ENCODE data around the gene RHOBTB3. TPM values are rescaled to one million over a fixed set of nuclear protein-coding genes. Genes with fewer than 3 reads are reported as not detected.

Gene RHOBTB3
- total and polyA plus RNA-seq, 11 donors, result 24.3 to 116 (median 82.1) TPM

DNA sequence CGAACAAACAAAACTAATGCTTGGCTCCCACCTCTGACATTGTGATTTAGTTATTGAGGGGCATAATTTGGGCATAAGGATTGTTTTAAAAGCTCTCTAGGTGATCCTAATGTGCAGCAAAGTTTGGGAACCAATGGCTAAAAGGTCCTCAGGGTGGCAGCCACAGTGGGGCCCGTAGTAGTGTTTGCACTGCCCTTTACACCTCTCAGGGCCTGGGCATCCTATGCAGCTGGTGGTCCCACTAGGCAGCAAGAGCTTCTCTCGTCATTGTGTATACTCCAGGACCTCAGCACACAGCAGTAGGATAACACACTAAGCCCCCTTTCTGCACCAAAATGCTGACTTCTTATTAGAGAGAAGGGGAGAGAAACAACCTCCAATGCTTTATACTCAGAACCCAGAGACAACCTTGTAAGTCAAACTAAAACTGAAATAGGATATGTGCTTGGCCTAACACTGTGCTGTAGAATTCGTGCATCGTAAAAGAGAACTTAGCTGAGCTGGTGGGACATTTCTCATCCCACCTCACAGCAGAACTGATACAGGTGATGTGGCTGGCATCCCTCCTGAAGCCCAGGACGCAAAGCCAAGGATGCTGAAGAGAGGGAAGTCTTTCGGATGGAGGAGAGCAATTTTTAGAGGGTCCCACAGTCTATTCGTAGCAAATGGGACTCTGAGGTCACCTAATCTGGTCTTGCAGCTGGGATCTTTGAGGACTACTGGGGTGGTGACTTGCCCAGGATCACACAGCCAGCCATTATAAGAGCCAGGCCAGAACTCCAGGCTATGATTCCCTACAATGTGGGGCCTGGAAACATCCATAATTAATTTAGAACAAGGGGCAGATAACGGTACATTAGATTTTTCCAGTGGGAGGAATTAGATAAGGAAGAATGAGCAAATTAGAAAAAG is 90.2 kb downstream of the RHOBTB3 start:
- H3K27me3 ChIP-seq, result no peaks in the 10 kb centered on the region
- DNase-seq, result no peak
- H3K36me3 ChIP-seq, result peaks cover 0 to 14% (median 8%) of the 10 kb centered on the region in 9 donors
- no peak for ATAC-seq
- intact Hi-C loops (cut with DNase I), result no loop called here
- H3K27ac ChIP-seq, result peak overlapping the region; percentile 31 to 95 (median 88)
- TF ChIP-seq POLR2A (IDR thresholded peaks at IDR 0.05), result no peak
- TF ChIP-seq, protein P1, sequence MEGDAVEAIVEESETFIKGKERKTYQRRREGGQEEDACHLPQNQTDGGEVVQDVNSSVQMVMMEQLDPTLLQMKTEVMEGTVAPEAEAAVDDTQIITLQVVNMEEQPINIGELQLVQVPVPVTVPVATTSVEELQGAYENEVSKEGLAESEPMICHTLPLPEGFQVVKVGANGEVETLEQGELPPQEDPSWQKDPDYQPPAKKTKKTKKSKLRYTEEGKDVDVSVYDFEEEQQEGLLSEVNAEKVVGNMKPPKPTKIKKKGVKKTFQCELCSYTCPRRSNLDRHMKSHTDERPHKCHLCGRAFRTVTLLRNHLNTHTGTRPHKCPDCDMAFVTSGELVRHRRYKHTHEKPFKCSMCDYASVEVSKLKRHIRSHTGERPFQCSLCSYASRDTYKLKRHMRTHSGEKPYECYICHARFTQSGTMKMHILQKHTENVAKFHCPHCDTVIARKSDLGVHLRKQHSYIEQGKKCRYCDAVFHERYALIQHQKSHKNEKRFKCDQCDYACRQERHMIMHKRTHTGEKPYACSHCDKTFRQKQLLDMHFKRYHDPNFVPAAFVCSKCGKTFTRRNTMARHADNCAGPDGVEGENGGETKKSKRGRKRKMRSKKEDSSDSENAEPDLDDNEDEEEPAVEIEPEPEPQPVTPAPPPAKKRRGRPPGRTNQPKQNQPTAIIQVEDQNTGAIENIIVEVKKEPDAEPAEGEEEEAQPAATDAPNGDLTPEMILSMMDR (IDR thresholded peaks at IDR 0.05), result no peak
- no peaks in the 10 kb centered on the region for H3K9me3 ChIP-seq
- peaks cover 12 to 81% (median 70%) of the 10 kb centered on the region in 12 donors for H3K4me1 ChIP-seq
- peak overlapping the region; percentile 44 to 93 (median 82) for H3K4me3 ChIP-seq
- 24 to 37% (median 30%) methylated on average over 9 of the region's 9 CpGs for whole genome bisulfite sequencing, 4 donors

DNA sequence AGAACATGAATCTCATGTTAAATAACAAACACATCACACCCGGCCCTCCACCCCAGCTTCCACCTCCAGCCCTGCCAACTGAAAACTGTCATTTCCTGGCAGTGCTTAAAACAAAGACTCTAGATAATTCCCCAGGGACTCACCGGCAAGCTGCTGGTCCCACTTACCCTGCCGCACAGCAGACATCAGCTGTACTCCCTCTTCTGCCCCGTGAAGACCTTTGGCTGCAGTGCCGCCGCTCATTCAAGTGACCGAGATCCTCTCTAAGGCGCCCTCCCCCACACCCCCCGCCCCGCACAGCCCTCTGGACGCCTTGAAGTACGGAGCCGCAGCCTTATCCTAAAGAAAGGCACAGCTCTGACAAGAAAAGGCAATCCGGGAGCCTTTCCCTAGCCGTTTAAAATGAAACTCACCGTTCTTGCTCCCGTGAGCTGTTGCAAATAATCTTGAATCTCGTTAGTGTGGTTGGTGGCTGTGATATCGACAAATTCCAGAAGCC is 91.0 kb downstream of the RHOBTB3 start:
- Histone ChIP-seq H3K27me3 (no peaks in the 10 kb centered on the region), H3K4me3 (peak overlapping the region; percentile 44 to 93 (median 82)), H3K9me3 (no peaks in the 10 kb centered on the region), H3K4me1 (peaks cover 12 to 81% (median 64%) of the 10 kb centered on the region in 12 donors), H3K27ac (peak overlapping the region; percentile 31 to 95 (median 88)), H3K36me3 (peaks cover 0 to 7% (median 2%) of the 10 kb centered on the region in 9 donors)
- intact Hi-C loops (cut with DNase I), result no loop called here
- DNase-seq (peak; percentile 74 to 79 (median 78)), ATAC-seq (peak; percentile 59 to 75 (median 72))
- 0 to 2% (median 0%) methylated on average over 19 of the region's 19 CpGs for WGBS, 4 donors
- TF ChIP-seq POLR2A (IDR thresholded peaks at IDR 0.05), result no peak
- TF ChIP-seq, protein P1 (IDR thresholded peaks at IDR 0.05), result no peak

DNA sequence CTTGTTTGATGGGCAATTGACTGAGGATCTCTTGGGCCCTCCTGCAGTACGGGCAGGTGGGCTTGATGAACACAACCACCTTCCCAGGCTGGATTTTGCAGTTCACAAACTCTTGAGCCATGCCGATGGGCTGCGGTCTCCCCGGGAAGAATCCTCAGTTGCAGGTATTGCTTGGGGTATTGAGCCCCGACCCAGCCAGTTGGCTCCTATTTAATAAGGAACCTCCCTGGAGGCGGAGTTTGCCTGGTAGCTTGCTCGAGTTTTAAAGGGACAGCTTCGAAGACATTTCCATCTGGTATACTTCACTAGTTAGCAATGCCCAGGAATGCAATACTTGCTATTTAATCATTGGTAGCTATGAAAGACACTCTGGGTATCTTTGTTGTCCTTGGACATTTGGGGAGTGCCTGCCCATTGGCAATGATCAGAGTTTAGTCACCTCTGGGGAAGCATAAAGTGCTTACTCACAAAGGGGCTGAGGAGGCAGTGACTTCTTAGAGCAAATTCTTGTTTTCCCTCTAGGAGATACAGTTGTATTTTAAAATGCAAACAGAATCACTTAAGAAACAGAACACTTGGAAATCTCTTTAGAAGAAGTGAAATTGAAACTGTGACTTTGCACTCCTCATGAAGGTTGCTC is 91.5 kb downstream of the RHOBTB3 start, which contains the start of gene GLRX:
GLRX (minus strand) TSS at position 185 of the 640 bp plus-strand sequence; CDS start at position 121, 64 bp downstream.
- Histone ChIP-seq H3K27me3 (no peaks in the 10 kb centered on the region), H3K9me3 (no peaks in the 10 kb centered on the region), H3K36me3 (peaks cover 0 to under 1% (median 0%) of the 10 kb centered on the region in 9 donors), H3K27ac (peak within 1 kb of the TSS; percentile 31 to 95 (median 88)), H3K4me3 (peak within 1 kb of the TSS; percentile 44 to 93 (median 82)), H3K4me1 (peaks cover 10 to 81% (median 58%) of the 10 kb centered on the region in 12 donors)
- TF ChIP-seq, protein P1 (IDR thresholded peaks at IDR 0.05), result no peak
- peak in 1 of 2 donors; percentile 58 for TF ChIP-seq POLR2A (IDR thresholded peaks at IDR 0.05)
- ATAC-seq (peak; percentile 67 to 77 (median 72)), DNase-seq (peak; percentile 72 to 82 (median 76))
- intact Hi-C loops (cut with DNase I), result no loop called here
- 0% methylated on average over 3 to 8 of the region's 8 CpGs for WGBS, 4 donors
